ENCODE results near the gene PNLIPRP2.

GRCh38 chr10:116663342-116663741 is 42.6 kb downstream of the PNLIPRP2 start:
- TF ChIP-seq POLR2A (IDR thresholded peaks at IDR 0.05) (no peak), EP300 (IDR thresholded peaks at IDR 0.05) (no peak), CTCF (IDR thresholded peaks at IDR 0.05) (no peak)
